HG03159 (cell line): Measurements from ENCODE around the gene ALKBH2.
A peak's percentile ranks its signal among the peaks of the same experiment; 100 is the strongest.

Source experiments
- ATAC-seq: cut with Tn5 transposase; IDR thresholded peaks from one replicate; pipeline ENCODE4 v1.9.1; 2021; ENCODE audit warnings: mild to moderate bottlenecking, moderate library complexity; ENCODE audit not compliant: unreplicated experiment

Gene ALKBH2

GRCh38 chr12:109114644-109115043 is 21.4 kb upstream of the ALKBH2 start:
- ATAC-seq = no peak

GRCh38 chr12:109113661-109114321 is 20.5 kb upstream of the ALKBH2 start:
- no peak for ATAC-seq

GRCh38 chr12:109112720-109113465 is 19.6 kb upstream of the ALKBH2 start:
- no peak for ATAC-seq

GRCh38 chr12:109110988-109111495 is 17.8 kb upstream of the ALKBH2 start:
- ATAC-seq = peak; percentile 53

GRCh38 chr12:109109746-109110350 is 16.6 kb upstream of the ALKBH2 start:
- no peak for ATAC-seq

GRCh38 chr12:109105176-109105575 is 11.9 kb upstream of the ALKBH2 start:
- ATAC-seq = no peak

GRCh38 chr12:109102491-109102890 is 9.2 kb upstream of the ALKBH2 start:
- ATAC-seq = no peak

- no peak for ATAC-seq
Measured at GRCh38 chr12:109100741-109101140, 7.5 kb upstream of the ALKBH2 start.

GRCh38 chr12:109099431-109100020 is 6.3 kb upstream of the ALKBH2 start:
- ATAC-seq = no peak

GRCh38 chr12:109098651-109099050 is 5.4 kb upstream of the ALKBH2 start:
- no peak for ATAC-seq

GRCh38 chr12:109098183-109098604 is 4.9 kb upstream of the ALKBH2 start:
- peak; percentile 16 for ATAC-seq

GRCh38 chr12:109097435-109098182 is 4.3 kb upstream of the ALKBH2 start, which contains the start of gene UNG:
Gene UNG (plus strand): TSS chr12:109097597. CDS start chr12:109097680, 83 bp downstream.
- peak; percentile 91 for ATAC-seq

GRCh38 chr12:109097140-109097434 is 3.8 kb upstream of the ALKBH2 start:
- no peak for ATAC-seq

GRCh38 chr12:109092497-109093021 is 713 bp downstream of the ALKBH2 start:
- ATAC-seq = no peak

GRCh38 chr12:109089683-109090082 is 3.6 kb downstream of the ALKBH2 start:
- no peak for ATAC-seq

GRCh38 chr12:109088818-109089217 is 4.5 kb downstream of the ALKBH2 start:
- ATAC-seq = no peak

GRCh38 chr12:109087250-109087649 is 6.0 kb downstream of the ALKBH2 start:
- ATAC-seq = no peak

- ATAC-seq = no peak
Measured at GRCh38 chr12:109085590-109085989, 7.7 kb downstream of the ALKBH2 start.

GRCh38 chr12:109084425-109084824 is 8.8 kb downstream of the ALKBH2 start:
- no peak for ATAC-seq

GRCh38 chr12:109082751-109083150 is 10.5 kb downstream of the ALKBH2 start:
- ATAC-seq = no peak

GRCh38 chr12:109074866-109075265 is 18.4 kb downstream of the ALKBH2 start:
- ATAC-seq = no peak
